CD4-positive, alpha-beta T cell treated with Interleukin-6 at 100 ng/mL for 8 hours (primary cell): Measurements from ENCODE around the gene L3MBTL4.
"Not testable (repeated sequence)": the region's sequence is repeated elsewhere in the genome, so short reads cannot be mapped to it uniquely, and the experiment has no call there.

ENCODE experiments used
- DNase-seq: peaks from one replicate; pipeline ENCODE4 v3.0.0-alpha.2; 2020; ENCODE audit warnings: mixed read lengths, low spot score

L3MBTL4 gene

GRCh38 chr18:6310714-6311113 is 104.0 kb downstream of the L3MBTL4 start:
- no peak for DNase-seq

GRCh38 chr18:6297875-6298274 is 116.8 kb downstream of the L3MBTL4 start:
- no peak for DNase-seq

- no peak for DNase-seq
Observed at GRCh38 chr18:6294148-6294784, 120.4 kb downstream of the L3MBTL4 start.

- no peak for DNase-seq
Observed at GRCh38 chr18:6289843-6290242, 124.9 kb downstream of the L3MBTL4 start.

GRCh38 chr18:6286585-6286984 is 128.1 kb downstream of the L3MBTL4 start:
- no peak for DNase-seq

- no peak for DNase-seq
Observed at GRCh38 chr18:6284761-6285160, 129.9 kb downstream of the L3MBTL4 start.

- no peak for DNase-seq
Observed at GRCh38 chr18:6284300-6284699, 130.4 kb downstream of the L3MBTL4 start.

GRCh38 chr18:6281874-6282273 is 132.8 kb downstream of the L3MBTL4 start:
- no peak for DNase-seq

- no peak for DNase-seq
Observed at GRCh38 chr18:6280211-6280743, 134.4 kb downstream of the L3MBTL4 start.

- DNase-seq, result no peak
Observed at GRCh38 chr18:6279308-6279707, 135.4 kb downstream of the L3MBTL4 start.

GRCh38 chr18:6273423-6273822 is 141.3 kb downstream of the L3MBTL4 start:
- no peak for DNase-seq

- not testable (repeated sequence) for DNase-seq
Observed at GRCh38 chr18:6272144-6272543, 142.6 kb downstream of the L3MBTL4 start.

GRCh38 chr18:6271585-6271984 is 143.1 kb downstream of the L3MBTL4 start:
- no peak for DNase-seq

- DNase-seq, result no peak
Observed at GRCh38 chr18:6270771-6271216, 143.9 kb downstream of the L3MBTL4 start.

GRCh38 chr18:6269660-6270332 is 144.9 kb downstream of the L3MBTL4 start:
- no peak for DNase-seq

- no peak for DNase-seq
Observed at GRCh38 chr18:6266212-6266611, 148.5 kb downstream of the L3MBTL4 start.

GRCh38 chr18:6261938-6262337 is 152.8 kb downstream of the L3MBTL4 start:
- DNase-seq, result no peak

- DNase-seq, result not testable (repeated sequence)
Observed at GRCh38 chr18:6259324-6259723, 155.4 kb downstream of the L3MBTL4 start.

- no peak for DNase-seq
Observed at GRCh38 chr18:6257950-6258349, 156.8 kb downstream of the L3MBTL4 start.

GRCh38 chr18:6256521-6256920 is 158.2 kb downstream of the L3MBTL4 start:
- no peak for DNase-seq

- no peak for DNase-seq
Observed at GRCh38 chr18:6255886-6256285, 158.8 kb downstream of the L3MBTL4 start.

- DNase-seq, result no peak
Observed at GRCh38 chr18:6255116-6255705, 159.5 kb downstream of the L3MBTL4 start.

GRCh38 chr18:6254456-6254855 is 160.3 kb downstream of the L3MBTL4 start:
- DNase-seq, result no peak
